Central memory CD4-positive, alpha-beta T cell (primary cell): ENCODE data around the gene COL6A3.
"Not testable (repeated sequence)": the region's sequence is repeated elsewhere in the genome, so short reads cannot be mapped to it uniquely, and the experiment has no call there.

Experiments used
- DNase-seq: peaks from one replicate; pipeline ENCODE4 v3.0.0; 2022

COL6A3 gene

GRCh38 chr2:237312021-237312755 is 101.8 kb downstream of the COL6A3 start:
- DNase-seq = no peak

- no peak for DNase-seq
Observed at GRCh38 chr2:237310515-237311114, 103.3 kb downstream of the COL6A3 start.

GRCh38 chr2:237309416-237309815 is 104.5 kb downstream of the COL6A3 start:
- DNase-seq = no peak

- no peak for DNase-seq
Observed at GRCh38 chr2:237309011-237309410, 105.0 kb downstream of the COL6A3 start.

- DNase-seq = no peak
Observed at GRCh38 chr2:237307474-237307873, 106.5 kb downstream of the COL6A3 start.

- DNase-seq = no peak
Observed at GRCh38 chr2:237306787-237307170, 107.2 kb downstream of the COL6A3 start.

GRCh38 chr2:237306083-237306786 is 107.7 kb downstream of the COL6A3 start:
- DNase-seq = no peak

GRCh38 chr2:237305579-237305978 is 108.4 kb downstream of the COL6A3 start:
- no peak for DNase-seq

- no peak for DNase-seq
Observed at GRCh38 chr2:237304763-237305514, 109.0 kb downstream of the COL6A3 start.

GRCh38 chr2:237303244-237303643 is 110.7 kb downstream of the COL6A3 start:
- not testable (repeated sequence) for DNase-seq

GRCh38 chr2:237301595-237301994 is 112.4 kb downstream of the COL6A3 start:
- DNase-seq = no peak

GRCh38 chr2:237300739-237301138 is 113.2 kb downstream of the COL6A3 start:
- DNase-seq = no peak

GRCh38 chr2:237299906-237300305 is 114.1 kb downstream of the COL6A3 start:
- DNase-seq = no peak

GRCh38 chr2:237298151-237299118 is 115.5 kb downstream of the COL6A3 start:
- DNase-seq = no peak

GRCh38 chr2:237297421-237298150 is 116.4 kb downstream of the COL6A3 start:
- DNase-seq = no peak

GRCh38 chr2:237296756-237297155 is 117.2 kb downstream of the COL6A3 start:
- DNase-seq = no peak

- no peak for DNase-seq
Observed at GRCh38 chr2:237295889-237296480, 118.0 kb downstream of the COL6A3 start.

GRCh38 chr2:237294460-237294859 is 119.5 kb downstream of the COL6A3 start:
- no peak for DNase-seq

- DNase-seq = no peak
Observed at GRCh38 chr2:237293978-237294377, 120.0 kb downstream of the COL6A3 start.

GRCh38 chr2:237291138-237291792 is 122.7 kb downstream of the COL6A3 start:
- no peak for DNase-seq
